Bone marrow (tissue), 2 donors: Measurements from ENCODE around the gene FMN1.

Experiments used
- DNase-seq, 2 donors: peaks; one replicate each; lab custom pipeline; 2025; lab: John Stamatoyannopoulos, UW

The FMN1 gene

GRCh38 chr15:33048255-33048654 lies 146.3 kb downstream of the FMN1 start:
- no peak for DNase-seq

GRCh38 chr15:33047077-33047476 lies 147.4 kb downstream of the FMN1 start:
- DNase-seq, result no peak

- no peak for DNase-seq
These were observed 148.2 kb downstream of the FMN1 start for GRCh38 chr15:33046329-33046728.

GRCh38 chr15:33045066-33045810 lies 149.3 kb downstream of the FMN1 start:
- no peak for DNase-seq

- DNase-seq, result no peak
These were observed 149.9 kb downstream of the FMN1 start for GRCh38 chr15:33044598-33044997.

- no peak for DNase-seq
These were observed 150.9 kb downstream of the FMN1 start for GRCh38 chr15:33043636-33044035.

GRCh38 chr15:33040496-33040895 lies 154.0 kb downstream of the FMN1 start:
- no peak for DNase-seq

- no peak for DNase-seq
These were observed 159.9 kb downstream of the FMN1 start for GRCh38 chr15:33034588-33034987.

GRCh38 chr15:33032053-33032452 lies 162.5 kb downstream of the FMN1 start:
- DNase-seq, result no peak

- no peak for DNase-seq
These were observed 163.1 kb downstream of the FMN1 start for GRCh38 chr15:33031324-33031821.

GRCh38 chr15:33030315-33030714 lies 164.2 kb downstream of the FMN1 start:
- DNase-seq, result no peak

- DNase-seq, result no peak
These were observed 165.3 kb downstream of the FMN1 start for GRCh38 chr15:33029109-33029652.

- no peak for DNase-seq
These were observed 166.0 kb downstream of the FMN1 start for GRCh38 chr15:33028495-33028894.

- DNase-seq, result no peak
These were observed 167.0 kb downstream of the FMN1 start for GRCh38 chr15:33027306-33028035.

- DNase-seq, result no peak
These were observed 167.9 kb downstream of the FMN1 start for GRCh38 chr15:33026614-33027013.

- DNase-seq, result no peak
These were observed 171.9 kb downstream of the FMN1 start for GRCh38 chr15:33022629-33023028.

- DNase-seq, result no peak
These were observed 172.6 kb downstream of the FMN1 start for GRCh38 chr15:33021806-33022389.

- DNase-seq, result no peak
These were observed 175.0 kb downstream of the FMN1 start for GRCh38 chr15:33019354-33019981.

- DNase-seq, result no peak
These were observed 178.0 kb downstream of the FMN1 start for GRCh38 chr15:33016405-33017024.

GRCh38 chr15:33014586-33014985 lies 179.9 kb downstream of the FMN1 start:
- no peak for DNase-seq

- no peak for DNase-seq
These were observed 180.6 kb downstream of the FMN1 start for GRCh38 chr15:33013827-33014445.
